MCF 10A (cell line): ENCODE data around the gene TNC. TPM values are rescaled to one million over a fixed set of nuclear protein-coding genes. Genes with fewer than 3 reads are reported as not detected.

Experiments
- BruUV-seq: library from RNA; stranded (reverse); fragments of 400-500 nt; replicated peaks from 2 replicates; lab custom pipeline; 2021; lab: Mats Ljungman, UMichigan
- CTCF ChIA-PET: fragments of 300-600 bp; sonication (Branson Sonifier 250); formaldehyde crosslinking; extraction: SDS; loops from one replicate; lab custom pipeline; 2021; ENCODE audit warnings: antibody characterized with exemption, inconsistent platforms; lab: Yijun Ruan, JAX
- POLR2A ChIA-PET: fragments of 300-600, 350-650 bp; sonication (Branson Sonifier 250); formaldehyde crosslinking; extraction: SDS; loops from one replicate; lab custom pipeline; 2020; ENCODE audit warnings: antibody characterized with exemption, inconsistent platforms; lab: Yijun Ruan, JAX
- DNase-seq: peaks from one replicate; pipeline ENCODE4 v3.0.0-alpha.2; 2018; ENCODE audit not compliant: unreplicated experiment
- H3K27ac Mint-ChIP-seq: one replicate; pipeline ENCODE4 v1.8.0; 2022; ENCODE audit warnings: mild to moderate bottlenecking, low read depth, mixed read lengths; ENCODE audit not compliant: unreplicated experiment
- H3K27me3 Mint-ChIP-seq: one replicate; pipeline ENCODE4 v1.8.0; 2022; ENCODE audit warnings: mixed read lengths; ENCODE audit not compliant: insufficient read depth, unreplicated experiment
- H3K36me3 Mint-ChIP-seq: one replicate; pipeline ENCODE4 v1.8.0; 2022; ENCODE audit warnings: mild to moderate bottlenecking, moderate library complexity, mixed read lengths; ENCODE audit not compliant: insufficient read depth, unreplicated experiment
- H3K4me1 Mint-ChIP-seq: one replicate; pipeline ENCODE4 v1.8.0; 2022; ENCODE audit warnings: mixed read lengths; ENCODE audit not compliant: insufficient read depth, unreplicated experiment
- H3K4me3 Mint-ChIP-seq: one replicate; pipeline ENCODE4 v1.8.0; 2022; ENCODE audit warnings: mild to moderate bottlenecking, moderate library complexity, mixed read lengths; ENCODE audit not compliant: unreplicated experiment
- H3K9me3 Mint-ChIP-seq: one replicate; pipeline ENCODE4 v1.8.0; 2022; ENCODE audit warnings: mixed read lengths; ENCODE audit not compliant: unreplicated experiment
- intact Hi-C: fragments of 100-400 bp; cut with micrococcal nuclease; formaldehyde crosslinking; loops from 2 replicates; pipeline ENCODE4 v1.14.1; 2022
- total RNA-seq: library from RNA; stranded (reverse); gene quantifications from 2 replicates; pipeline ENCODE4 v1.2.3, GENCODE V29; 2022
- TF ChIP-seq, protein P1 (sequence below): fragments of 200-600 bp; IDR thresholded peaks from one replicate; pipeline ENCODE4 v1.8.0; 2022; ENCODE audit warnings: antibody characterized with exemption, mild to moderate bottlenecking; ENCODE audit not compliant: unreplicated experiment

TNC gene
- total RNA-seq, 1 experiment from 2014 or later, result 49.8 TPM

DNA sequence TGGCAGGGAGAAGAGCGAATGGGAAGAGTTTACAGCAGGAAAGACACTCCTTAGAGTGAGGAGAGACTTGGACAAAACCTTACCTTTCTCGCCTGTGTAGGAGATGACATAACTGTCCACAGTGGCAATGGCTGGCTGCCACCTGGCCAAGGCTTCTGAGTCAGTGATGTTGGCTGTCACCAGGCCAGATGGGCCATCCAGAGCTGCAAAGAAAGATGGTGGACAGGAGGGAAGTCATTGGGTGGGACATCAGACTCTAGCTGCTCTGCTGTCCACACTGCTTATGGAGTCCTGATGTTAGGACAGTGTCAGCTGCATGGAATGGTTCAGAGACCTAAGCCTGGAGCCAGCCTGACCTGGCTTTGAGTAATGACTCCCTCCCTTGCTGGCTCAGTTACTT lies 79.8 kb downstream of the TNC start:
- no peak overlapping the region for H3K27ac Mint-ChIP-seq
- DNase-seq, result no peak
- BruUV-seq, result no TSS peak
- H3K4me3 Mint-ChIP-seq, result no peak overlapping the region
- intact Hi-C loops, result no loop called here
- H3K4me1 Mint-ChIP-seq, result peaks cover 28% of the 10 kb centered on the region
- POLR2A ChIA-PET, result interaction anchor here (0.7 kb wide), 1 partner anchor 543 kb away, joined by 3 read pairs; no protein-coding TSS in a partner anchor
- CTCF ChIA-PET, result interaction anchor here (0.6 to 1.3 kb wide), 4 partner anchors 99 to 1413 kb away, joined by 3 to 4 read pairs (median 3); partner anchors contain the start of gene TEX48
- no peaks in the 10 kb centered on the region for H3K27me3 Mint-ChIP-seq
- H3K36me3 Mint-ChIP-seq, result peaks cover 6% of the 10 kb centered on the region
- H3K9me3 Mint-ChIP-seq, result no peaks in the 10 kb centered on the region
- TF ChIP-seq, protein P1, sequence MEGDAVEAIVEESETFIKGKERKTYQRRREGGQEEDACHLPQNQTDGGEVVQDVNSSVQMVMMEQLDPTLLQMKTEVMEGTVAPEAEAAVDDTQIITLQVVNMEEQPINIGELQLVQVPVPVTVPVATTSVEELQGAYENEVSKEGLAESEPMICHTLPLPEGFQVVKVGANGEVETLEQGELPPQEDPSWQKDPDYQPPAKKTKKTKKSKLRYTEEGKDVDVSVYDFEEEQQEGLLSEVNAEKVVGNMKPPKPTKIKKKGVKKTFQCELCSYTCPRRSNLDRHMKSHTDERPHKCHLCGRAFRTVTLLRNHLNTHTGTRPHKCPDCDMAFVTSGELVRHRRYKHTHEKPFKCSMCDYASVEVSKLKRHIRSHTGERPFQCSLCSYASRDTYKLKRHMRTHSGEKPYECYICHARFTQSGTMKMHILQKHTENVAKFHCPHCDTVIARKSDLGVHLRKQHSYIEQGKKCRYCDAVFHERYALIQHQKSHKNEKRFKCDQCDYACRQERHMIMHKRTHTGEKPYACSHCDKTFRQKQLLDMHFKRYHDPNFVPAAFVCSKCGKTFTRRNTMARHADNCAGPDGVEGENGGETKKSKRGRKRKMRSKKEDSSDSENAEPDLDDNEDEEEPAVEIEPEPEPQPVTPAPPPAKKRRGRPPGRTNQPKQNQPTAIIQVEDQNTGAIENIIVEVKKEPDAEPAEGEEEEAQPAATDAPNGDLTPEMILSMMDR, result no peak

DNA sequence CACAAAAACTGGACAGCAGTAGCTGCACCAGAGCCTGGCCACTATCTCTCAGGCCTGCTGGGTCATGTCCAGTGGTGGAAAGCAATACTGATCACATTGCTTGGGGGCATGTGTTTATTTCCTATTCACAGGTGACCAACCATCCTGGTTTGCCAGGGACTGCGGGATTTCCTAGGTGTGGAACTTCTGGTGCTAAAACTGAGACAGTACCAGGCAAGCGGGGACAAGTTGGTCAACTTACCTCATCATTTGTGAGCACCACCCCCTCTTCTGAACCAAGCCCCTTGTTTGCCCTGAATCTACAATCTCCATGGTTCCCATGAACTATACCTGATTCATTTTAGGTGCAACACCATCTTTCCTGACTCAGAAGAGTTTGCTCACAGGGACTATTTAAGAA lies 81.3 kb downstream of the TNC start:
- no peaks in the 10 kb centered on the region for H3K9me3 Mint-ChIP-seq
- ChIA-PET CTCF (interaction anchor here (0.7 to 1.3 kb wide), 2 partner anchors 355 to 410 kb away, joined by 4 read pairs; partner anchors contain the start of gene TEX48), POLR2A (no interaction called here)
- intact Hi-C loops, result no loop called here
- TF ChIP-seq, protein P1, result no peak
- DNase-seq, result peak; percentile 42
- BruUV-seq, result no TSS peak
- peaks cover 28% of the 10 kb centered on the region for H3K4me1 Mint-ChIP-seq
- H3K36me3 Mint-ChIP-seq, result peaks cover 6% of the 10 kb centered on the region
- peak overlapping the region; percentile 70 for H3K27ac Mint-ChIP-seq
- H3K4me3 Mint-ChIP-seq, result no peak overlapping the region
- H3K27me3 Mint-ChIP-seq, result no peaks in the 10 kb centered on the region

DNA sequence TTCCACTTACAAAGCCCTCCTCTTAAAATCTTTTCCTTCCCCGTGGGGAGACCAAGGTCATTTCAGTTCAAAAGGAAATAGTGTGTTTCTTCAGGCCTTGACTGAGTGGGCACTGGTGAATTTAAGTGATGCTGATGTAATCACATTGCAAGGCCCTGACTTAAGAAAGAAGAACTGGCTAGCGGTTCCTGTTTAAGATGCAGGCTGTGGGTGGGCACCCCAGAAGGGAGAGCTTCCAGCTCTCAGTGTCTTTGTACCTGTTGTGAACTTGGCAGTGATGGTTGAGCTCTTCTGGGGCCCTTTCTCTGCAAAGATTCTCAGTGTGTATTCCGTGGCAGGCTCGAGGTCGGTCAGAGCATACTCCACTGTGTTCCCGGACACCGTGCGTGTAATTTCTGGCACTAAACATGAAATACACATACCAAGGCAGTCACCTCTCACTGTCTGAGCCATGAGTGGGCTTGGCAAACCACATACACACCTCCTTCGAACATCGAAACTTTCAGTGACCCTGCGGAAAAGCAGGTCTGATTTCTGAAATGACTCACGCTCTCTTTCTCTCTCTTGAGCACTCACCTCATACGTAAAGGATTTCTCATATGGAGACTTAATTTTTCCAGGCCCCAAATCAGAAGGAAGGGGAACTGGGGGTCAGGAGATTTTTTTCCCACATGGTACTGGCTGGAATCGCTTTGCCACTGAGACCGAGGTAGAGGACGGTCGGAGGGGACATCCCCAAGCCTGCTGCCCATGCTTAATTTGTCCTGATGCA lies 81.9 kb downstream of the TNC start:
- BruUV-seq, result TSS peak; percentile 61
- Mint-ChIP-seq H3K36me3 (peaks cover 6% of the 10 kb centered on the region), H3K27ac (peak overlapping the region; percentile 70), H3K27me3 (no peaks in the 10 kb centered on the region), H3K4me3 (no peak overlapping the region), H3K4me1 (peaks cover 28% of the 10 kb centered on the region), H3K9me3 (no peaks in the 10 kb centered on the region)
- DNase-seq, result no peak
- intact Hi-C loops, result no loop called here
- POLR2A ChIA-PET, result no interaction called here
- TF ChIP-seq, protein P1, result no peak
- CTCF ChIA-PET, result no interaction called here

DNA sequence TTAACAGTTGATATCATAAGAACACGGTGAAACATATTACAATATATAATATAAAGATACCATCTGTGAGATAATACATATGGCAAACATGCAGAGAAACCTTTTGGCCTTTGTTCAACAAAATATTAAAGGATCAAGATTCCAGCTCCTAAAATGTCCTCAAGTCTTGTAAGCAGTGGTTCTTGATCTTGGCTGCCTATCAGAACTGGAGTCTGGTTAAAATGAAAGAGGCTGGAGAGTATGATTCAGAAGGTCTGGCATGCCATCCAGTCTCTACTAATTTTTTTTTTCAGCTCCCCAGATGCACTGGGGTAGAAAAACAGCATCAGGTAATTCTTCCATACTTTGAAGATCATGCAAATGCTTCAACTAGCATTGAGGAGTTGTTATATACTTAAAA lies 83.2 kb downstream of the TNC start:
- Mint-ChIP-seq H3K4me3 (no peak overlapping the region), H3K27me3 (no peaks in the 10 kb centered on the region), H3K36me3 (no peaks in the 10 kb centered on the region), H3K27ac (peak overlapping the region; percentile 70), H3K9me3 (no peaks in the 10 kb centered on the region), H3K4me1 (peaks cover 28% of the 10 kb centered on the region)
- ChIA-PET CTCF (interaction anchor here (0.6 to 1.5 kb wide), 6 partner anchors 83 to 382 kb away, joined by 3 to 4 read pairs (median 4); partner anchors contain the start of gene TNC), POLR2A (interaction anchor here (0.7 to 0.8 kb wide), 5 partner anchors 28 to 763 kb away, joined by 3 to 4 read pairs (median 3); no protein-coding TSS in a partner anchor)
- TF ChIP-seq, protein P1, result no peak
- no TSS peak for BruUV-seq
- intact Hi-C loops, result no loop called here
- DNase-seq, result peak; percentile 36
